ENCODE results near the gene SSH2. TPM values are rescaled to one million over a fixed set of nuclear protein-coding genes. Genes with fewer than 3 reads are reported as not detected.
A peak's percentile ranks its signal among the peaks of the same experiment; 100 is the strongest.

The SSH2 gene
- polyA plus RNA-seq, 3 donors = 31.9 to 66.6 (median 54.0) TPM

DNA sequence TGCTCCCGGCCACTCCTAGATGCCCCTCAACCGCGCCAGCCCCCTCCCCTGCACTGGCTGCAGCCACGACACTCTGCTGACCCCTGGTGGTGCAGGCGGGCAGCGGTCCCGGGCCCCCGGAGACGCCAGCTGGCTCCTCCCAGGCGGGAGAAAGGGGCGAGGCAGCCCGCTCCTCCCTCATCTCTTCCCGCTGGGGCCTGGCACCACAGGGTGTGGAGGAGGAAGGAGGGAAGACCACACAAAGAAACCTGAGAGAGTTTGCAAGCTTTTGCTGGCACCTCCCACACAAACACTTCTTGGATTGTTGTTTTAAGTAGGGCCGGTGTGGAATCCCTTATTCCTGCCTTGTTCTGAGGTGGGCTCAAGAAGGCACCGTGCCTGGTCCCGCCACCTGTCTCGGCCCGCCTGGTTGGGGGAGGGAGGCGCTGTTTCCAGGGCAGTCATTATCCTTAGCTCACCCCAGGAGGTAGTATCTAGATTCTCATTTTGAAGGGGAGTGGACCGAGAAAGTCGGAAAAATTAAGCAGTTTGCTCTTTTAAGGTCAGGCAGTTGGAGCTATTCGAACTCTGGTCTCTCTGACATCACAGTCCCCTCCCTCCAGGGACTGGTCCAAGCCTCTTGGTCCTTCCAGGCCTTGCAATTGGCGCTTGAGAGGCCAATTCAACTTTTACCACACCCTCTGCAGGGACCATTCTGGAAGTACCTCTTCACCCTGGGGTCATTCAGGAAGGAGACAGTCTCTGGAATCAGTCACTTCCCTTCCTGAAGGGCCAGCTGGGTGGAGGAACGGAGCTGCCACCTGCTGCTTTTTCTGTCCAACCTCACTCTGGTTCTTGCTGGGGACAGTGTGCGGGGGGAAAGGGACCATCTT is 338.1 kb downstream of the SSH2 start:
- Mint-ChIP-seq H3K4me3 (peak overlapping the region; percentile 75 to 92), H3K27ac (peak overlapping the region in 3 of 7 donors; percentile 38 to 74 (median 50)), H3K36me3 (no peaks in the 10 kb centered on the region), H3K4me1 (peaks cover 58% of the 10 kb centered on the region), H3K9me3 (peaks cover 0 to 3% (median 0%) of the 10 kb centered on the region in 7 donors), H3K27me3 (ENCODE audit: low read depth in 3 of 3) (peaks cover 24 to 45% (median 35%) of the 10 kb centered on the region in 3 donors)
- Histone ChIP-seq H3K4me3 (replicated peaks in 1 of 3; ENCODE audit: low read depth in 2 of 3, low read length in 3 of 3) (peak overlapping the region in 2 of 3 experiments; percentile 23 to 88), H3K79me2 (ENCODE audit: insufficient read depth, low read length) (peaks cover 21% of the 10 kb centered on the region), H3K4me1 (ENCODE audit: control insufficient read depth in 1 of 2, insufficient read depth in 2 of 2, low read length in 2 of 2) (peaks cover 58 to 62% of the 10 kb centered on the region in 2 donors), H2AFZ (ENCODE audit: insufficient read depth, low read depth, low read length, poor library complexity, severe bottlenecking) (peak overlapping the region; percentile 73), H3K9ac (ENCODE audit: insufficient read depth, low read length, poor library complexity, severe bottlenecking) (no peak overlapping the region), H3K9me3 (replicated peaks in 1 of 2; ENCODE audit: control insufficient read depth in 1 of 2, insufficient read depth in 1 of 2, low read length in 2 of 2) (no peaks in the 10 kb centered on the region), H3K27me3 (ENCODE audit: control insufficient read depth in 2 of 2, insufficient read depth in 2 of 2, low read length in 2 of 2) (peaks cover 2 to 29% of the 10 kb centered on the region in 2 donors), H3K4me2 (replicated peaks; ENCODE audit: extremely low read depth, low read length, poor library complexity, severe bottlenecking) (peak overlapping the region; percentile 96), H3K36me3 (replicated peaks in 1 of 2; ENCODE audit: control insufficient read depth in 1 of 2, insufficient read depth in 2 of 2, low read length in 2 of 2) (no peaks in the 10 kb centered on the region), H4K20me1 (ENCODE audit: insufficient read depth, low read length) (peaks cover 23% of the 10 kb centered on the region), H3K27ac (ENCODE audit: low read depth in 1 of 2, low read length in 2 of 2) (no peak overlapping the region)
- TF ChIP-seq, protein P1, sequence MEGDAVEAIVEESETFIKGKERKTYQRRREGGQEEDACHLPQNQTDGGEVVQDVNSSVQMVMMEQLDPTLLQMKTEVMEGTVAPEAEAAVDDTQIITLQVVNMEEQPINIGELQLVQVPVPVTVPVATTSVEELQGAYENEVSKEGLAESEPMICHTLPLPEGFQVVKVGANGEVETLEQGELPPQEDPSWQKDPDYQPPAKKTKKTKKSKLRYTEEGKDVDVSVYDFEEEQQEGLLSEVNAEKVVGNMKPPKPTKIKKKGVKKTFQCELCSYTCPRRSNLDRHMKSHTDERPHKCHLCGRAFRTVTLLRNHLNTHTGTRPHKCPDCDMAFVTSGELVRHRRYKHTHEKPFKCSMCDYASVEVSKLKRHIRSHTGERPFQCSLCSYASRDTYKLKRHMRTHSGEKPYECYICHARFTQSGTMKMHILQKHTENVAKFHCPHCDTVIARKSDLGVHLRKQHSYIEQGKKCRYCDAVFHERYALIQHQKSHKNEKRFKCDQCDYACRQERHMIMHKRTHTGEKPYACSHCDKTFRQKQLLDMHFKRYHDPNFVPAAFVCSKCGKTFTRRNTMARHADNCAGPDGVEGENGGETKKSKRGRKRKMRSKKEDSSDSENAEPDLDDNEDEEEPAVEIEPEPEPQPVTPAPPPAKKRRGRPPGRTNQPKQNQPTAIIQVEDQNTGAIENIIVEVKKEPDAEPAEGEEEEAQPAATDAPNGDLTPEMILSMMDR (IDR thresholded peaks at IDR 0.05) = peak; percentile 89
- intact Hi-C loops (cut with micrococcal nuclease) = no loop called here
- 11% methylated on average over 11 of the region's 25 CpGs for WGBS (ENCODE audit: insufficient coverage)
- DNase-seq = peak in 2 of 3 donors; percentile 60 to 63

DNA sequence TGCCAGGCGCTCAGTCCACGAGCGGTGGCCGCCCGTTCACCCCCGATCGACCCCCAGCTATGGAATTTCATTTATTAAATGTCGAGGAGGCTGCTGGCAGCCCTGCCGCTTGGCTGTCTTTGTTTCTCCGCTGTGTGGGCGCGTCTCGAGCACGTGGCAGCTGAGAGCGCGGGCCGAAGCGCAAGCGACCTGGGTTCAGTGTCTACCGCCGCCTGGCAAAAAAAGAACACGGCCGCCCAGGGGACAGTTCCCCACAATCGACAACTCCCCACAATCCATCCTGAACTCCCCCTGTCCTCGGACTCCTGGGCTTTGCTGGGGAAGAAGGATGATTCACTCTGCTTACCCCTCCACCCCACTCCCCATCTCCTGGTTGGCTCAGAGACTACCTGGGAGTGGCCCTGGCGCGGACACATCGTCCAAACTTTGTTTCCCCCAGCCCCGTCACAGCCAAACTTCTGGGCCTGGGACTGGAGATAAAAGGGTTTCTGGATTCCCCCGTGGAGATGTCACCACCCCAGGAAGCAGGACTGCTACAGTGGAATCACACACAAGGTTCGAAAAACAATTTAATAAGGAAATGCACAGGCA is 338.8 kb downstream of the SSH2 start:
- no peaks in the 10 kb centered on the region for H3K36me3 Mint-ChIP-seq
- H3K4me1 Mint-ChIP-seq = peaks cover 65% of the 10 kb centered on the region
- H2AFZ ChIP-seq (ENCODE audit: insufficient read depth, low read depth, low read length, poor library complexity, severe bottlenecking) = peak overlapping the region; percentile 73
- peak overlapping the region in 2 of 3 experiments; percentile 23 to 88 for H3K4me3 ChIP-seq (replicated peaks in 1 of 3; ENCODE audit: low read depth in 2 of 3, low read length in 3 of 3)
- H3K9me3 Mint-ChIP-seq = peaks cover 0 to 3% (median 0%) of the 10 kb centered on the region in 7 donors
- peaks cover 28% of the 10 kb centered on the region for H3K79me2 ChIP-seq (ENCODE audit: insufficient read depth, low read length)
- peak overlapping the region in 1 of 7 donors; percentile 50 for H3K27ac Mint-ChIP-seq
- H3K27ac ChIP-seq (ENCODE audit: low read depth in 1 of 2, low read length in 2 of 2) = no peak overlapping the region
- intact Hi-C loops (cut with micrococcal nuclease) = no loop called here
- TF ChIP-seq, protein P1 (IDR thresholded peaks at IDR 0.05) = no peak
- H4K20me1 ChIP-seq (ENCODE audit: insufficient read depth, low read length) = peaks cover 30% of the 10 kb centered on the region
- DNase-seq = peak in 1 of 3 donors; percentile 54
- peaks cover 2 to 29% of the 10 kb centered on the region in 2 donors for H3K27me3 ChIP-seq (ENCODE audit: control insufficient read depth in 2 of 2, insufficient read depth in 2 of 2, low read length in 2 of 2)
- H3K27me3 Mint-ChIP-seq (ENCODE audit: low read depth in 3 of 3) = peaks cover 24 to 45% (median 33%) of the 10 kb centered on the region in 3 donors
- no peaks in the 10 kb centered on the region for H3K36me3 ChIP-seq (replicated peaks in 1 of 2; ENCODE audit: control insufficient read depth in 1 of 2, insufficient read depth in 2 of 2, low read length in 2 of 2)
- H3K9ac ChIP-seq (ENCODE audit: insufficient read depth, low read length, poor library complexity, severe bottlenecking) = no peak overlapping the region
- under 1% methylated on average over 26 of the region's 31 CpGs for WGBS (ENCODE audit: insufficient coverage)
- H3K4me2 ChIP-seq (replicated peaks; ENCODE audit: extremely low read depth, low read length, poor library complexity, severe bottlenecking) = peak overlapping the region; percentile 96
- H3K9me3 ChIP-seq (replicated peaks in 1 of 2; ENCODE audit: control insufficient read depth in 1 of 2, insufficient read depth in 1 of 2, low read length in 2 of 2) = no peaks in the 10 kb centered on the region
- H3K4me1 ChIP-seq (ENCODE audit: control insufficient read depth in 1 of 2, insufficient read depth in 2 of 2, low read length in 2 of 2) = peaks cover 65 to 70% of the 10 kb centered on the region in 2 donors
- peak overlapping the region; percentile 75 to 92 for H3K4me3 Mint-ChIP-seq
